EL (cell line): ENCODE measurements around the gene FAM25C.
"Not testable (repeated sequence)": the region's sequence is repeated elsewhere in the genome, so short reads cannot be mapped to it uniquely, and the experiment has no call there.

Experiments
- DNase-seq: peaks from one replicate; pipeline ENCODE4 v3.0.0-alpha.2; 2016

The FAM25C gene

DNA sequence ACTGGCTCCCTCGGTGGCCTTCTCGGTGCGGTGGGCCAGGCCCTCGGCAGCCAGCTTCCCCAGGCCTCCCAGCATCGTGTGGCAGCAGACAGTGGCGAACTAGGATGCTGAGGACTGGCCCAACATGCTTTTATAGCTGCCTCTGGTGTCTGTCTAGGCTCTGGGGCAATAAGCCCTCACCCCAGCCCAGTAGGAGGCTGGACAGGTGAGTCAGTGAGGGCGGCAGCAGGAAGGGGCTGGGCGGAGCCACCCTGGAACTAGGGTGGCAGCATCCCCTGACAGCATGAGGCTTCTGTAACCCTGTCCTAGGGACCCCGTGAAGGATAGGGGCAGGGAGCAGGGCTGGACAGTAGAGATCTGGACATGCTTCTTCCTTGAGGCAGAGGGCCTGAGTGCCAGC, at the start of gene FAM25C:
Gene FAM25C (minus strand): TSS at position 101 of the 400 bp plus-strand sequence. CDS start 26 bp downstream, at position 75.
- not testable (repeated sequence) for DNase-seq

DNA sequence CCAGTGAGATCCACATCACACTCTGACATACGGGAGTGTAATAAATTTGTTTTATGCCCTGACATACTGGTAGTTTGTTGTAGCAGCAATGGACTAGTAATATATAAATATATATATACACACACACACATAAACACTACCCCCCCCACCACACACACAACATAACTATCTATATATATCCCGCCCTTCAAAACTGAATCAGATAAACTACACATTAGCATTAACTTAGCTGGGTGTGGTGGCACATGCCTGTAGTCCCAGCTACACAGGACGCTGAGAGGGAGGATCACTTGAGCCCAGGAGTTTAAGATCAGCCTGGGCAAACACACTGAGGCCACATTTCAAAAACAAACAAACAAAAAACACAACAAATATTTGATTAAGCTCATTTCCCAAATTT, 45.0 kb upstream of the FAM25C start:
- DNase-seq: not testable (repeated sequence)

DNA sequence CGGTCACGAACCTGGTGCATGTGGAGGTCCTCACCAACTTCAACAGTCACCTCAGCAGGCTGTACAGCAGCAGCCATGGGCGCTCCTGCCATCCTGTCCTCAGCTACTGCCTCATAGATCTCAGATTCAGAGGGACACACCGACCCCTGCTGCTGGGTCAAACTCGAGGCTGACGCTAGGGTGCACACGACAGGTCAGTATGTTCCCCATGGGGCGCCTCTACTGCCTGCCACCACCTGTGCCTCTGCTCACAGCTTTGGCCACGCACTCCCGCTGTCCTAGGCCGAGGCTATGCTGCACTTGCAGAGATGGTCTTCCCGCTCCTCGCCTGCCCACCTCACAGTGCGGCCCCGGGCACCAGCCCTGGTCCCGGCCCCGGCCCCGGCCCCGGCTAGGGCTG, 31.8 kb upstream of the FAM25C start:
- DNase-seq: not testable (repeated sequence)

DNA sequence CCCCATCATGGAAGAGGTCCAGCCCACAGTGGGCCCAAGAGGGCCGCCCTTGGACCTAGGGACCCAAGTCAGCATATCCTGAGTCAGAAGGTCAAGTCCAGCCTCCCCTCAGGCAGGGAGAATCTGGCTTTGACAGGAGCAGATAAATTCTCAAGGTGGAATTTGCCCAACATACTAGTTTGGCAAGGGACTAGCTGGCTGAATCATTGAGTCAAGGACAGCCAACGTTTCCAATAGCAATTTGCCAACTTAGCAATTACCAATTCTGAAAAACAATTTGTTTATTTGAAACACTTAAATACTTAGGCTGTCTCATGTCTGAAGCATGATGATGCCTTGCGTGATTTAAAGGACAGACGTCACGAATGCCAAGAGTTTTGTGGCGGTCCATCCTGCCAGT, 2.7 kb upstream of the FAM25C start:
- not testable (repeated sequence) for DNase-seq

DNA sequence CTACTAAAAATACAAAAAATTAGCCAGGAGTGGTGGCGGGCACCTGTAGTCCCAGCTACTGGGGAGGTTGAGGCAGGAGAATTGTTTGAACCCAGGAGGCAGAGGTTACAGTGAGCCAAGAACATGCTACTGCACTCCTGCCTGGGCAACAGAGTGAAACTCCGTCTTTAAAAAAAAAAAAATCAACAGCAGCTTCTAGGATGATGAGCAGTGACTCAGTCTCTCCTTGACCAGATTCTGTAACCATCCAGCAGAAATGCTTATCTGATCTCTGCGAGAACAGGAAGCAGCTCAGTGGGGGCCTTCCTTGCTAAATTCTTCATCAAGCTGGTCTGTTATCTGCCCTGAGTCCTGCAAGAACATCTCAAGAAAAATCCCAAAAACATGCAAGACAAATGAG, 5.5 kb downstream of the FAM25C start:
- DNase-seq: peak; percentile 62

DNA sequence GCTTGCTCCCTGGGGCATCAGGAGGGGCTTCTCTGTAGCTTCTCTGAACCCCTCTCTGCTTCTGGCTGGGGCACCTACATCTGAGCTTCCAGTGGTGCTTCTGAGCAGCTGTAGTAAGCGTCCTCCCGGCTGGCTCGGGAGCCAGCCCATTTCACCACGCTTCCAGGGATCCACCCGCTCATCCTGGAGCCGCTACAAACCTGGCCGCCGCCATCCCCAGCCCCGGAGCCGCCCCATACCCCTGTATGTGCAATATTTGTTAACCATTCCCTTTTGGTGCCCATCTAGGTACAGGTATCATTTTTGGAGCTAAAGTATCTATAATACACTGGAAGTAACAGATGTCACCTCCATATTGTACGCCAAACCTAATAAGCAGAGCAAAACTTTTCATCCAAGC, 7.0 kb downstream of the FAM25C start:
- not testable (repeated sequence) for DNase-seq

DNA sequence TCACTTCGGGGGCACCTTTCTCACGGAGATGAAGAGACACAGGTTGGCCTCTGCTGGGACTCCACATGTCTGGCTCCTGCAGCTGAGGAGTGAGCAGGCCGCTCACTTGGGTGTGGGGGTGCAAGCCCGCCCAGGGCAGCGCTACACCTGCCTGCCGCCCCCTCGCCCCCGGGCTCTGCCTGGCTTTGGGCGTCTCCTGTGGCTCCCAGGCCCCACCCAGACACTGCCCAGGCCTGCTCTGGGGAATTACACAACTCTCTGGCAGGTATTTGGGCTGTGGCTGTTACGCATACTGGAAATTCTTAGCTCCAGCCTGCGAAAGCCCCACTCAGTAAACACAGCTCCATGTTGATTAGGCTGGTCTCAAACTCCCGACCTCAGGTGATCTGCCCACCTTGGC, 7.9 kb downstream of the FAM25C start:
- DNase-seq: not testable (repeated sequence)

DNA sequence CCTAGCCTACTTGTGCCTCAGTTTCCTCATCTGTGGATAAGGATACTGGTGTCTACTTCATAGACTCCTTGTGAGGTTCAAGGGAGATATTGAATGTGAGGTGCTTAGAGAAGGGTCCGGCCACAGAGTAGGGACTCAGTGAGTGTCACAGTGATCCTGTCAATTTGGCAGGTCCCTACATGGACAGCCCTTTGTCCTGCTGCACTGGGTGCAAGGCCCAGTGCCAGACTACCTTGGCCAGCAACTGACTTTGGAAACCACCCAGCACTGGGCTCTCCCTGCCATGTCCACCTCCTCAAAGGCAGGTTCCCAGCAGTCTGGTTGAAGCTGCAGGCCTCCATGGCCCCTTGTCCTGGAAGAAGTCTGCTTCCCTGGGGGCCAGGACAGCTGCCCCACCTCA, 9.5 kb downstream of the FAM25C start:
- not testable (repeated sequence) for DNase-seq

DNA sequence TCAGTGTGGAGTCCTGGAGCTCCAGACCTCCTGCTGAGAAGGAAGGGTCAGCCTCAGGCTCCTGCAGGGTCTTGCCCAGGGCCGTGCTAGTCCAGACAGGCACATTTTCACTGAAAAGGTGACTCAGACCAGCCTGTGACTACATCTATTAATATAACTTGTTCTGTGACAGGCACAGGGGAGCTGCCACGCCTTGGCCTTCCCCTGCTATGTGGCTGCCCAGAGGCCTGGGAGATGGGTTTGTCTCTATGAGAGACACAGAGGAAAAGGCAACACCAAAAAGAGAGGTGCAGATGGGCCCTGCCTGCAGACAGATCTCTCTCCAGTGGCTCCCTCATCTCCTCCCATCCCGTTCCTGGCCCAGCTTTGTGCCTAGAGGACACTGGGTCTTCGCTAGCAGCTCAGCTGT, 10.0 kb downstream of the FAM25C start:
- not testable (repeated sequence) for DNase-seq

DNA sequence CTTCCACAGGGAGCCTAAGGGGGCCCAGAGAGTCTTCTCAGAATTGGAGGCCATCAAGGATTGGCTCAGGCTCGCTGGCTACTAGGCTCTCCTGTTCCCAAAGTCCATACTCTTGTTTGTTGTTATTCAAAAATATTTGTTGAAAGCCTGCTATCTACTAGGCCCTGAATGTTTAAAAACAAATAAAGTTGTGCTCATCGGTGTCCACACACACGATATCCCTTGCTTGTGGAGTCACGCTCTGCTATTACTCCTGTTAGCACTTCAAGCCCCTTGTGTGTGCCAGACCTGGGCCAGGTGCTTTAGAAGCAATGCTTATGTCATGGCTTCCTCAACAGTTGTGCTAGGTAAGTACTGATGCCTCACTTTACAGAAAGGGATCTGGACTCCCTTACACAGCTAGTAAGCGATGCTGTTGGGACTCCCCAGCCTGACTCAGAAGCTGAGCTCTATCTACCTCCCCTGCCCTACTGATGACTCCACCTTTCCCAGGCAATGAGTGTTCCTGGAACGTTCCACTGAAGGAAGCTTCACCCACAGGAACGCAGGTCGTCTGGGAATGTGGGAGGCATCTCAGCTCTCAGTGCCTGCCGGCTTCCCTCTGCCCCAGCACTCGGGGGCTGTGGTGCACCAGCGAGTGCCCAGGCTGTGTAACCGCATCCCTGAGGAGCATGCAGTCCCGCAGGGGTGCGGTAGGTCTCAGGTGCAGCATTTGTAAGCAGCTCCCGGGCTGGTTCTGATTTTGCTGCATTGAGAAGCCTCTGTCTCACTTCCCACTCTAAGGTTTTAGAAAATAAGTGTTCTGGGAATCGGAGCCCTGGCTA, 10.7 kb downstream of the FAM25C start:
- DNase-seq: peak; percentile 74

DNA sequence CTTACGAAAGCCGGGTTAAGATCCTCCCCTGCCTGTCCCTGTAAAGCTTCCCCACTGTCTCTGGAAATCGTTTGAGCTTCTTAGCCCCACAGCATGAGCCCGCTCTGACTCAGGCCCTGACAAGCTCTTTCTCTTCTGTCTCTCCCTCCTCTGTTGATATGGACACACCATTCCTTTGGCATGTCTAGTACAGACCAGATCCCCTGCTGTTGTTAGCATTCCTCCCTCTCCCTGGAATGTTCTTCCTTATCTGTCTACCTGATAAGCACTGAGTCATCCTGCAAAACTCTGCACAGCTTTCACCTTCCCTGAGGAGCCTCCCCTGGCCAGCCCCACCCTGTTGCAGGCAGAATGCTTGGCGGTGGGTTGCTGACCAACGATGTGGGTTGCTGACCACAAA, 11.6 kb downstream of the FAM25C start:
- not testable (repeated sequence) for DNase-seq

DNA sequence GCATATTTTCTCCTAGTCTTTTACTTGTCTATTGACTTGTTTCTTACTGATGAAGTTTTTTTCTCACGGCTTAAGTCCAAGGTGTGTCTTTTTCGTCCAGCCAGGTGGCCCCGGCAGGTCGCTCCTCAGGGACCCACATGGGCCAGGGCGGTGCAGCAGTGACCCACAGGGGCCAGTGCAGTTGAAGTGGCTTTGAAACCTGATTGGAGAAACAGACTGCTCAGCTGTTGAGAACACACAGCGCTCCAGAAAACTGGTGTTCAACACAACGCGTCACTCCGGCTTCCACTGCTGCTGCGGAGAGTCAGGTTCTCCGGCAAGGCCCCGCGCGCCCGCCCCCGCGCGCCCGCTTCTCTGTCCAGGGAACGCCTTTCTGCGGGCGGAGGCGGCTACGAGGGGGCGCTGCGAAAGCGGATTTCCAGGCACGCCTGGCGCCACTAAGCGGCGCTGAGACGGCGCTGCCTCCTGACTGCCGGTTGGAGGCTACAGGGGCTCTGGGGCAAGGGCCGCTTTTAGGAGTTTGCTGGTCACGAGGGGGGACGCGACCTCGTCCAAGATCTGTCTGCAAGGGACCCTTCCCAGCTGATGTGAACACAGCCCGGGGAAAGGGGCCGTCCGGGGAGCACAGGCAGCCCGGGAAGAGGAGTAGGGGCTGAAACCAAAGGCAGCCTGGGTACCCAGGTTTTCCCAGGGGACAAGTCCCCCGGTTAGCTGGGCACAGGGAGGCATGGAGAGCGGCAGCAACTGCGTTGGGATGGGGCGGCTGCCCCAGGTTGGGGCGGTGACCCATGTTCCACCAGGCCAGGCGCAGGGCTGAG, 13.0 kb downstream of the FAM25C start:
- not testable (repeated sequence) for DNase-seq

DNA sequence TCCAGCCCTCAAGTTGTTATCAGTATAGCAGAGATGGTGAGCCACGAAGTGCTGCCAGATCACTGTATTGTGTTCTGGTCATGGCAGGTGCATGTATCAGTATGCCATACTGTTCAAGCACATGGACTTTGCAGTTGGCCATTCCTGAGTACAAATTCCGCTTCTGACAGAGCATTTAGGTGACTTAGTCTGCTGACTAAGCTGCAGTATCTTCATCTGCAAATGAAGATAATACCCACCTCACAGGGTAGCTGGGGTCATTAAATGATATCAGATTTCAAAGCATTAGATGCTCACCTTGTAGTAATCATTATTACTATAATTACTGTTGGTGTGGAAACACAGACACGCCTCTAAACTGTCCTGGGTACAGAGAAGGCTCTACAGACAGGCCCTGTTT, 24.2 kb downstream of the FAM25C start:
- DNase-seq: not testable (repeated sequence)

DNA sequence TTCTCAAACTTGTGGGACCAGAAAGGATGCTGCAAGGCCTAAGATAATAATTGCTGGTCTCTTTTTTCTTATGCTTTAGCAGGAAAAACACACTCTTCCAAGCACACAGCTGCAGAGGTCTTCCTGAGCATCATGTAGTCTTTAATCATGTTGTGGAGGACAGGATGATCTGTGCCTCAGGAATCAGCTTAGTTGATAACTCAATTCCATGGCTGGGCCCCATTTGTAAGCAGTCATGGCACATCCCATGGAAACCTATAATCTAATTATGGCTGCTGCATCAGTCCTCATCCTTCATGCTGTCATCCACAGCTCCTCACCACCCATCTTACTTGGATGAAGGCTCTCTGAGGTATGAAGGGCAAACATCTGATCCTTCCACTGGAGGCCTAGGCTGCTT, 26.5 kb downstream of the FAM25C start:
- not testable (repeated sequence) for DNase-seq

DNA sequence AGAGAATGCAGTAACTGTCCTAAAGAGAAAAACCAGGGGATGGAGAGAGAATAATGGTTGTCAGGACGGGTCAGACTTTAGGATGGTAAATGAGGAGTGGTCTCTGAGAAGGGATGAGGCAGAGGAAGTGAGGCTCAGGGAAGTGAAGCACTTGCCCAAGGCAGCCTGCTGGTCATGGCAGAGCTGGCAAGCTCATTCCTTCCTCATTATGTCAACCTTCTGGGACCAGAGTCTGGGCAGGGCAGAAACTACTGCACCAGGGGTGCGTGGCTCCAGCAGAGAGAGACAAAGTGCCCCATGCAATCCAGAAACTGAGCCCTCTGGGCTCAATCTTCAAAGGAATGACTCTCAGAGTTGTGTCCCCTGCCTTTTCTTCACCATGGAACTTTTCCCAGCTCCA, 27.5 kb downstream of the FAM25C start:
- not testable (repeated sequence) for DNase-seq

DNA sequence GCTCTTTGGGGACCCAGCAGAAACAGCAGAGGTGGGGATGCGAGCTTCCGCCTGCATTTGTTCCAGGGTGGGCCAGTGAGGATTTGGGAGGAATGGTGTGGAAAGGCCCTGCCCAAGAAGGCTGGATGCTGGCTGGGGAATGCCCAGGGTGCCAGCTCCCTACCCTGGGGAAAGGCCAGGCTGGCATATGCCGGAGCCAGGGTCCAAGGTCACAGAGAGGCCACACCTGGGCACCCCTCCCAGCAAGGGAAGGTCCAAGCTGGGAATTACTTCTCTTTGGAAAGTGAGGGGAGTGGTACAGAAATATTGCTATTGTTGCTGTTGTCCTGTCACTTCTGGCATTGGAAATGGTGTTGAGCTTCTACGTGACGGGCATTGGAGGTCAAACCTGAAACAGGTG, 28.0 kb downstream of the FAM25C start:
- DNase-seq: not testable (repeated sequence)

DNA sequence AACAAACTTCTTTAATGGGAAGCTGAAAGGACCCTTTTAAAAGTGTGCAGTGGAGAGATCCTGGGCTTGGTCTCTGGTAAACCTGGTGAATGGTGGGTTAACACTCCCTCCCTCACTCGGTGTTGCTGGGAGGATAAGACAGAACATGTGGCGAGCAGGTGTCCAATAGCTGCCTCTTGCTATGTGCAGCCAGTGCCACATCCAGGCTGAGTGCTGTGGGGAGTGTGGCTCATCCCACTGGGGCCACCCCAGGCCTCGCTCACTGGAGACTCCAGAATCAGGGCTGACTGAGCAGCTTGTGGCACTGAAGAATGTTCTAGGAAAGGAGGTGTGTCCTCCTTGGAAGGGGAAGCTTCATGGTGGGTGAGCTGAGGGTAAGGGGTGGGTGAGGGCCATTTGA, 29.5 kb downstream of the FAM25C start:
- DNase-seq: not testable (repeated sequence)

DNA sequence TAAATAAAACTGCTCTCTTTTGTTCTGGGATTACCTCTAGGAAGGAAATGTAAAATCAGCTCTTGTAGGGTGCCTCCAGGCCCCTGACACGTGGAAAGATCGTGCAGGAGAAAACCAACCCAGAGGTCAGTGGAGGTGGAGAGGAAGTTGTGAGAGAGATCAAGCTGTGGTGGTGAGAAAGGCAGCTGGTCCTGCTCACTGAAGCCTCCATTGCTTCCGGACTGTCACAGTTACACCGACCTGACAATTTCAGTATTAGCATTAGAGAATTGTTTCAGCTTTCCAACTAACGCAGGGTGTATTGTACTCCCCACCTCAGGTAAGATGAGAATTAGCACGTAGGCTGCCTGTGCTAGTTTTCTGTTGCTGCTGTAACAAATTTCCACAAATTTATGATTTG, 30.6 kb downstream of the FAM25C start:
- not testable (repeated sequence) for DNase-seq

DNA sequence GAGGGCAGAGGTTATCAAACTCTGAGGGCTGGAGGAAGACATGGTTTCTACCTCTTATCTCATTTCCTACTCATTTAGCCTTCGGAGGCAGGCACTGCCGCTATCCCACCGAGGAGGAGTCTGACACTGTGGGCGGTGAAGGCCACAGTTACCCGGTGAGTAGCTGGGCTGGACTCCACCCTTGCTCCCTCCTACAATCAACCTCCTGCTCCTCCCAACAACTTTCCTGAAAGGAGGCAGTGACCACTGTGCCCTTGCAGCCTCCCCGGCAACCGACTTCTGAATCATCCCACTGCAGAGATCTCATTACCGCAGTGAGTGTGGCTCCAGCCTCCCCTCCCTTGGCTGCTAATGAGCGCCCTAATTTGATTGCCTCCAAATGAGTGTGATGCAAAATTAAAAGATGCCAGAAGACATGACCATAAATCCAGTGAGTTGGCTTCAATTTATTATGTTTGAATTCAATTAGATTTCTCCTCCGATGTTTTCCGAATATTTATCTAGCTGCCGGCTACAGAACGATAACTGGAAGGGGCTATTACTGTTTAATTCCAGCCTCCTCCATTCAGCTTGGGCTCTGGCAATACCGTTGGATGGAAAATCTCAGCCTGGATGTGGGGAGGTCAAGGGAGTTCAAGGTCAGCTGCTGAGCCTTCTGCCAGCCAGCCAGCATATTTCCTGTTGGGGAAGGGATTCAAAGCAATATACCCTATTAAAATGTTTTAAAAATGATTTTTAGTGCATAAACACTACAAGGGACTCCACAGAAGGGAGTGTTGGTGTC, 35.1 kb downstream of the FAM25C start:
- DNase-seq: not testable (repeated sequence)

DNA sequence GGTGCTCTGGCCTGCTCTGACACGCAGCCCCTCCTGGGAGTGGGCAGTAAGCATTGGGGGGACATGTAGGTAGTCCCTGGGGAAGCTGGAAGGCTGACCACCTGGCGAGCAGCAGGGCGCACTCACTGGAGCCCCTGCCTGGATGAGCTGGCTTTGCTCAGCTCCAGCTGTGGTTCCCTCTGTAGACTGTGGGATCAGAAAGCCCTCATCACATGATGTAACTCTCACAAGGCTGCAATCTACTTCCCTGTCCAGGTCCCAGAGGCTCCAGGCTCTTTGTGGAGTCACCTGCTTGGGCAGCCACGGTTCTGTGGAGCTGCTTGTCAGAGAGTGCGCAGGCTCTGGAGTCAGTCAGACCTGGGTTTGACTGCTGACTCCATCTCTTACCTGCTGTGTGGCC, 36.8 kb downstream of the FAM25C start:
- DNase-seq: not testable (repeated sequence)

DNA sequence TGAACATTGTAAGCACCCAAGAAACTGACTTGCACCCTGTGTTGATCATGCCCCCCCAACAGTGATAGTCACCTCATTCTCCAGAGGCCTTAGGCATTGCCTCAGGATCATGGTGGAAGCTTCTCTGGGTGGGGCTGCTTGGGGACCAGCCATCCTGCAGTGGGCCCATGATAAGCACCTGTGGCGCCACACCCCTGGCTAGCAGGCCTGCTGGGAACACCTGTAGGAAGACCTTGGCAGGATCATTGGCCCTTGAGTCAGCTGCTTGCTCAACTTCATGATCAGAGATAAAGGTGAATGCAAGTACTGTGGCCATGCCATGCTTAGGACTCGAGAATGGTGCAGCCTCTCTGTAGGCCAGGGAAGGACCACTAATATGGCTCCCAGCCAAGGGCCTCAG, 38.9 kb downstream of the FAM25C start:
- not testable (repeated sequence) for DNase-seq

DNA sequence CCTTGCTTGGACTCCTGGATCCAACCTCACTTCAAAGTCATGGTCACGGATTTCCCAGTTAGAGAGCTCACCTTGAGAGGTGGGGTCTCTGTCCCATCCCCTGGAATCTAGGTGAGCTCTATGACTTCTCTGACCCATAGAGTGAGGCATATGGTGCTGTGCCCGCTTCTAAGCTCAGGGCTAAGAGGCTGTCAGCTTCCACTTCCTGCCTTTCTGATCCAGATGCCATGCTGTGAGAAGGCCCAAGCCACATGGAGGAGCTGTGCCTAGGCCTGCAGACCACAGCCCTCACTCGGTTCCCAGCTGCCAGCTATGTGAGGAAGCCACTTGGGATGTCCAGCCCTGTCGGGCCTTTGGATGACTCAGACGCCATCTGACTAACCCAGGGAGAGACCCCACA, 39.9 kb downstream of the FAM25C start:
- DNase-seq: peak; percentile 2

DNA sequence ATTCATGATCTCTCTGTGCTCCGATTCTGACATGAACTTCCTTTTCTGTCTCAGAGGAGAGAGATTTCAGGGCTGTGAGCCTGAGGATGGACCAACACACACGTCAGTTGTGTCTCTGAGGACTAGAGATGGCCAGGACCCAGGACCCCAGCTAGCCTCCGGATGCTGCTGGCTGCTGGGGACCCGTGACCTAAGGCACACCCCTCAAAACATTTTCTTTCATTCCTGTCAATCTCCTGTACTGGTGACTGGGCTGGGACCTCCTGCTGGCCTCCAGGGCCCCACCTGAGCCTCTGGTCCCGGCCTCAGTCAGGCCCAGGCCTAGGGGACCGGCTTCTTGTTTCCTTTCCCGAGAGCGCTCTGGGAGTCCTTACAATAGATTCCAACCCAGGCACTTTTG, 42.4 kb downstream of the FAM25C start:
- DNase-seq: not testable (repeated sequence)
